Esophagus muscularis mucosa (tissue), 4 donors: Measurements from ENCODE around the gene PLIN5. TPM values are rescaled to one million over a fixed set of nuclear protein-coding genes. Genes with fewer than 3 reads are reported as not detected.

Experiments used
- DNase-seq: peaks from one replicate; pipeline ENCODE4 v3.0.0-alpha.2; 2017; ENCODE audit errors: extremely low spot score
- H3K27ac ChIP-seq, 4 donors: fragments of 200-600 bp; sonication (generic); replicated peaks in 1 of 4; 1 replicate in 3 of 4; 2 replicates in 1 of 4; pipeline ENCODE4 v1.5.1; 2016 to 2019; ENCODE audit warnings: mild to moderate bottlenecking in 1 of 4
- H3K27me3 ChIP-seq, 4 donors: fragments of 200-600 bp; sonication (generic); one replicate each; pipeline versions ENCODE4 v1.5.1 to v1.6.0; 2016 to 2019
- H3K36me3 ChIP-seq, 4 donors: fragments of 200-600 bp; sonication (generic); one replicate each; pipeline ENCODE4 v1.5.1; 2016 to 2019
- H3K4me1 ChIP-seq, 4 donors: fragments of 200-600 bp; sonication (generic); one replicate each; pipeline ENCODE4 v1.5.1; 2016 to 2019
- H3K4me3 ChIP-seq, 4 donors: fragments of 200-600 bp; sonication (generic); 1 replicate in 2 of 4; 2 replicates in 2 of 4; pipeline ENCODE4 v1.5.1; 2016 to 2019; ENCODE audit warnings: mild to moderate bottlenecking in 4 of 4, moderate library complexity in 1 of 4
- H3K9me3 ChIP-seq, 4 donors: fragments of 200-600 bp; sonication (generic); 1 replicate in 3 of 4; 2 replicates in 1 of 4; pipeline ENCODE4 v1.5.1; 2016 to 2019
- EP300 ChIP-seq: sonication (generic); formaldehyde crosslinking; IDR thresholded peaks from one replicate; pipeline ENCODE4 v1.6.1; 2017; ENCODE audit warnings: antibody characterized with exemption
- POLR2A ChIP-seq: fragments of 450-650 bp; IDR thresholded peaks from one replicate; pipeline ENCODE4 v1.6.1; 2017; ENCODE audit warnings: antibody characterized with exemption, moderate library complexity, mild to moderate bottlenecking, low read depth
- POLR2AphosphoS5 ChIP-seq, 2 donors: sonication (generic); formaldehyde crosslinking; IDR thresholded peaks; one replicate each; pipeline ENCODE4 v1.6.1; 2017; ENCODE audit warnings: antibody characterized with exemption in 2 of 2
- WGBS: methylation state at CpG from one replicate; pipeline ENCODE4 v1.1.5; 2018; 5-methylcytosine and 5-hydroxymethylcytosine counted together
- intact Hi-C: fragments of 100-400 bp; cut with DNase I; formaldehyde crosslinking; loops from one replicate; pipeline ENCODE4 v1.15.1; 2023
- total RNA-seq, 4 donors: library from RNA; depleted of rRNA; stranded (reverse); fragments of >200 nt; gene quantifications; one replicate each; pipeline versions ENCODE4 v1.1.0 to v1.2.1, GENCODE V29; 2016
- TF ChIP-seq, protein P1 (sequence below), 3 experiments: fragments of 200-600 bp in 2 of 3; fragments of 450-650 bp in 1 of 3; sonication (generic) in 2 of 3; IDR thresholded peaks; one replicate each; pipeline ENCODE4 v1.5.1; 2017 to 2019; ENCODE audit warnings: antibody characterized with exemption in 3 of 3, mild to moderate bottlenecking in 2 of 3, moderate library complexity in 1 of 3

Gene PLIN5
- total RNA-seq, 4 donors from 2014 or later: 7.9 to 11.9 (median 9.1) TPM

- TF ChIP-seq POLR2AphosphoS5 (IDR thresholded peaks at IDR 0.05): no peak
- TF ChIP-seq, protein P1, sequence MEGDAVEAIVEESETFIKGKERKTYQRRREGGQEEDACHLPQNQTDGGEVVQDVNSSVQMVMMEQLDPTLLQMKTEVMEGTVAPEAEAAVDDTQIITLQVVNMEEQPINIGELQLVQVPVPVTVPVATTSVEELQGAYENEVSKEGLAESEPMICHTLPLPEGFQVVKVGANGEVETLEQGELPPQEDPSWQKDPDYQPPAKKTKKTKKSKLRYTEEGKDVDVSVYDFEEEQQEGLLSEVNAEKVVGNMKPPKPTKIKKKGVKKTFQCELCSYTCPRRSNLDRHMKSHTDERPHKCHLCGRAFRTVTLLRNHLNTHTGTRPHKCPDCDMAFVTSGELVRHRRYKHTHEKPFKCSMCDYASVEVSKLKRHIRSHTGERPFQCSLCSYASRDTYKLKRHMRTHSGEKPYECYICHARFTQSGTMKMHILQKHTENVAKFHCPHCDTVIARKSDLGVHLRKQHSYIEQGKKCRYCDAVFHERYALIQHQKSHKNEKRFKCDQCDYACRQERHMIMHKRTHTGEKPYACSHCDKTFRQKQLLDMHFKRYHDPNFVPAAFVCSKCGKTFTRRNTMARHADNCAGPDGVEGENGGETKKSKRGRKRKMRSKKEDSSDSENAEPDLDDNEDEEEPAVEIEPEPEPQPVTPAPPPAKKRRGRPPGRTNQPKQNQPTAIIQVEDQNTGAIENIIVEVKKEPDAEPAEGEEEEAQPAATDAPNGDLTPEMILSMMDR (IDR thresholded peaks at IDR 0.05): no peak
- no peak for TF ChIP-seq EP300
- TF ChIP-seq POLR2A: no peak
- no peaks in the 10 kb centered on the region for H3K4me1 ChIP-seq
- no peak overlapping the region for H3K4me3 ChIP-seq
- peaks cover 24 to 79% (median 66%) of the 10 kb centered on the region in 4 donors for H3K36me3 ChIP-seq
- no peak overlapping the region for H3K27ac ChIP-seq
- H3K27me3 ChIP-seq: no peaks in the 10 kb centered on the region
- no peak for DNase-seq
- WGBS: 94% methylated on average over 29 of the region's 29 CpGs
- intact Hi-C loops: no loop called here
- no peaks in the 10 kb centered on the region for H3K9me3 ChIP-seq
Observed at GRCh38 chr19:4488496-4488895, 46.5 kb downstream of the PLIN5 start.

- H3K9me3 ChIP-seq: no peaks in the 10 kb centered on the region
- DNase-seq: no peak
- H3K27me3 ChIP-seq: no peaks in the 10 kb centered on the region
- H3K27ac ChIP-seq: no peak overlapping the region
- intact Hi-C loops: no loop called here
- H3K4me3 ChIP-seq: no peak overlapping the region
- peaks cover 24 to 84% (median 70%) of the 10 kb centered on the region in 4 donors for H3K36me3 ChIP-seq
- WGBS: 86% methylated on average over 11 of the region's 11 CpGs
- no peak for TF ChIP-seq POLR2AphosphoS5 (IDR thresholded peaks at IDR 0.05)
- TF ChIP-seq, protein P1 (IDR thresholded peaks at IDR 0.05): no peak
- TF ChIP-seq EP300: no peak
- TF ChIP-seq POLR2A: no peak
- H3K4me1 ChIP-seq: no peaks in the 10 kb centered on the region
Observed at GRCh38 chr19:4487572-4487971, 47.5 kb downstream of the PLIN5 start.

DNA sequence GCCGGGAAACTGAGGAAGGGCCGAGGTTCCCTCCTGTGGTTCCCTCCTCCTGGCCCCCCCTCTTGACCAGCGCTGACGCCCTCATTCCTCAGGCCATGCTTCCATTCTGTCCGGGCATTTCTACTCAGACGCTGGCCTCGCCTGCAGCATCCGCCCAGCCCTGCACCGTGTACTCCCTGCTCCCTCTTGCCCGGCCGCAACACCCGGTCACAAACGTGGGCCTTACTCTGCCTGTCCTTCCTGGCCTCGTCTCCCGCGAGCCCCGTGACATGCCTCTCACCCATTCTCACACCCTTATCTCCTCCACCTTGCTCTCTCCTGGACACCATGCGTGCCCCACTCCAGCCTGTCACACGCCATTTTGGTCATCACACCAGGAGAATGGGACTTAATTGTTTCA lies 51.6 kb downstream of the PLIN5 start:
- Histone ChIP-seq H3K36me3 (peaks cover 10 to 85% (median 63%) of the 10 kb centered on the region in 4 donors), H3K4me3 (no peak overlapping the region), H3K27me3 (no peaks in the 10 kb centered on the region), H3K9me3 (no peaks in the 10 kb centered on the region), H3K4me1 (no peaks in the 10 kb centered on the region), H3K27ac (no peak overlapping the region)
- intact Hi-C loops: no loop called here
- no peak for DNase-seq
- TF ChIP-seq POLR2AphosphoS5 (IDR thresholded peaks at IDR 0.05) (no peak), EP300 (no peak), POLR2A (no peak)
- 89% methylated on average over 19 of the region's 19 CpGs for WGBS

GRCh38 chr19:4482721-4483364 lies 52.2 kb downstream of the PLIN5 start:
- DNase-seq: no peak
- H3K36me3 ChIP-seq: peaks cover 14 to 85% (median 64%) of the 10 kb centered on the region in 4 donors
- TF ChIP-seq EP300: no peak
- TF ChIP-seq, protein P1 (IDR thresholded peaks at IDR 0.05): no peak
- no peak for TF ChIP-seq POLR2AphosphoS5 (IDR thresholded peaks at IDR 0.05)
- no peak for TF ChIP-seq POLR2A
- 91% methylated on average over 35 of the region's 35 CpGs for WGBS
- H3K4me1 ChIP-seq: no peaks in the 10 kb centered on the region
- no peaks in the 10 kb centered on the region for H3K27me3 ChIP-seq
- H3K9me3 ChIP-seq: no peaks in the 10 kb centered on the region
- intact Hi-C loops: no loop called here
- H3K4me3 ChIP-seq: no peak overlapping the region
- H3K27ac ChIP-seq: no peak overlapping the region

GRCh38 chr19:4477034-4477801 lies 57.8 kb downstream of the PLIN5 start:
- intact Hi-C loops: no loop called here
- TF ChIP-seq EP300: no peak
- no peak for TF ChIP-seq POLR2A
- TF ChIP-seq, protein P1 (IDR thresholded peaks at IDR 0.05): no peak
- TF ChIP-seq POLR2AphosphoS5 (IDR thresholded peaks at IDR 0.05): no peak
- peaks cover 24 to 70% (median 58%) of the 10 kb centered on the region in 4 donors for H3K36me3 ChIP-seq

More at GRCh38 chr19:4477034-4477801, 57.8 kb downstream of the PLIN5 start:
- Histone ChIP-seq H3K27me3 (no peaks in the 10 kb centered on the region), H3K4me3 (no peak overlapping the region), H3K9me3 (no peaks in the 10 kb centered on the region), H3K4me1 (peaks cover 18 to 28% (median 27%) of the 10 kb centered on the region in 4 donors), H3K27ac (no peak overlapping the region)
- DNase-seq: no peak
- WGBS: 82% methylated on average over 16 of the region's 16 CpGs
